Subcutaneous abdominal adipose tissue (tissue), 5 donors: ENCODE data around the gene TEX2.
"Not testable (repeated sequence)": the region's sequence is repeated elsewhere in the genome, so short reads cannot be mapped to it uniquely, and the experiment has no call there.

Source experiments
- H3K27ac ChIP-seq: one replicate; pipeline ENCODE4 v1.7.0; 2013; ENCODE audit warnings: low read depth, mild to moderate bottlenecking, inconsistent platforms, low read length, moderate library complexity
- H3K27me3 ChIP-seq, 5 donors: one replicate each; pipeline ENCODE4 v1.7.0; 2013; ENCODE audit warnings: low read length in 5 of 5, inconsistent platforms in 1 of 5; ENCODE audit not compliant: control insufficient read depth in 5 of 5, insufficient read depth in 4 of 5
- H3K36me3 ChIP-seq, 5 donors: one replicate each; pipeline ENCODE4 v1.7.0; 2013; ENCODE audit warnings: low read length in 5 of 5; ENCODE audit not compliant: control insufficient read depth in 5 of 5, insufficient read depth in 5 of 5
- H3K4me1 ChIP-seq, 5 donors: one replicate each; pipeline ENCODE4 v1.7.0; 2013; ENCODE audit warnings: low read length in 5 of 5, mild to moderate bottlenecking in 3 of 5, moderate library complexity in 1 of 5; ENCODE audit not compliant: control insufficient read depth in 5 of 5, insufficient read depth in 5 of 5
- H3K4me3 ChIP-seq, 5 donors: one replicate each; pipeline ENCODE4 v1.7.0; 2013; ENCODE audit warnings: low read length in 5 of 5, low read depth in 1 of 5
- H3K9ac ChIP-seq, 5 donors: one replicate each; pipeline ENCODE4 v1.7.0; 2013; ENCODE audit warnings: low read length in 5 of 5, mild to moderate bottlenecking in 4 of 5, moderate library complexity in 3 of 5
- H3K9me3 ChIP-seq, 5 donors: one replicate each; pipeline ENCODE4 v1.7.0; 2013; ENCODE audit warnings: low read length in 5 of 5; ENCODE audit not compliant: control insufficient read depth in 5 of 5
- donor health status: healthy.
- donor health status: healthy.
- donor health status: healthy.
- donor health status: healthy.
- donor health status: healthy.

Gene TEX2

GRCh38 chr17:64226132-64226531 is 36.9 kb downstream of the TEX2 start:
- H3K27me3 ChIP-seq = no peaks in the 10 kb centered on the region
- no peaks in the 10 kb centered on the region for H3K36me3 ChIP-seq
- H3K9me3 ChIP-seq = no peaks in the 10 kb centered on the region
- no peak overlapping the region for H3K9ac ChIP-seq
- no peak overlapping the region for H3K27ac ChIP-seq
- no peak overlapping the region for H3K4me3 ChIP-seq
- H3K4me1 ChIP-seq = peaks cover 0 to 18% (median 12%) of the 10 kb centered on the region in 5 donors

GRCh38 chr17:64225410-64225809 is 37.6 kb downstream of the TEX2 start:
- Histone ChIP-seq H3K9me3 (no peaks in the 10 kb centered on the region), H3K4me1 (peaks cover 0 to 12% (median 6%) of the 10 kb centered on the region in 5 donors), H3K4me3 (no peak overlapping the region), H3K9ac (no peak overlapping the region), H3K27me3 (no peaks in the 10 kb centered on the region), H3K27ac (no peak overlapping the region), H3K36me3 (no peaks in the 10 kb centered on the region)

GRCh38 chr17:64223931-64224629 is 39.0 kb downstream of the TEX2 start:
- H3K9ac ChIP-seq = no peak overlapping the region
- H3K4me1 ChIP-seq = peaks cover 0 to 6% (median 3%) of the 10 kb centered on the region in 5 donors
- no peak overlapping the region for H3K4me3 ChIP-seq
- no peak overlapping the region for H3K27ac ChIP-seq
- no peaks in the 10 kb centered on the region for H3K27me3 ChIP-seq
- H3K9me3 ChIP-seq = no peaks in the 10 kb centered on the region
- H3K36me3 ChIP-seq = no peaks in the 10 kb centered on the region

- Histone ChIP-seq H3K4me1 (peaks cover 0 to 6% (median 3%) of the 10 kb centered on the region in 5 donors), H3K36me3 (no peaks in the 10 kb centered on the region), H3K4me3 (no peak overlapping the region), H3K27me3 (no peaks in the 10 kb centered on the region), H3K27ac (no peak overlapping the region), H3K9me3 (no peaks in the 10 kb centered on the region), H3K9ac (no peak overlapping the region)
These were observed 39.8 kb downstream of the TEX2 start for GRCh38 chr17:64223283-64223682.

GRCh38 chr17:64221679-64222078 is 41.4 kb downstream of the TEX2 start:
- no peaks in the 10 kb centered on the region for H3K27me3 ChIP-seq
- no peak overlapping the region for H3K4me3 ChIP-seq
- peaks cover under 1 to 14% (median 4%) of the 10 kb centered on the region in 5 donors for H3K4me1 ChIP-seq
- no peak overlapping the region for H3K9ac ChIP-seq
- no peaks in the 10 kb centered on the region for H3K36me3 ChIP-seq
- no peak overlapping the region for H3K27ac ChIP-seq
- H3K9me3 ChIP-seq = no peaks in the 10 kb centered on the region

GRCh38 chr17:64220604-64221003 is 42.5 kb downstream of the TEX2 start:
- H3K4me3 ChIP-seq, H3K9me3 ChIP-seq, H3K27me3 ChIP-seq, H3K9ac ChIP-seq, H3K27ac ChIP-seq, H3K36me3 ChIP-seq: not testable (repeated sequence)
- peaks cover 5 to 23% (median 15%) of the 10 kb centered on the region in 5 donors for H3K4me1 ChIP-seq

GRCh38 chr17:64219571-64219970 is 43.5 kb downstream of the TEX2 start:
- Histone ChIP-seq H3K27ac (no peak overlapping the region), H3K9ac (no peak overlapping the region), H3K4me1 (peaks cover 5 to 23% (median 15%) of the 10 kb centered on the region in 5 donors), H3K27me3 (no peaks in the 10 kb centered on the region), H3K36me3 (no peaks in the 10 kb centered on the region), H3K9me3 (no peaks in the 10 kb centered on the region), H3K4me3 (no peak overlapping the region)

- H3K4me1 ChIP-seq = peaks cover 5 to 23% (median 15%) of the 10 kb centered on the region in 5 donors
- no peak overlapping the region for H3K27ac ChIP-seq
- H3K9ac ChIP-seq = no peak overlapping the region
These were observed 45.0 kb downstream of the TEX2 start for GRCh38 chr17:64218066-64218465.

GRCh38 chr17:64217249-64217691 is 45.8 kb downstream of the TEX2 start:
- H3K4me1 ChIP-seq = peaks cover 5 to 23% (median 15%) of the 10 kb centered on the region in 5 donors
- peaks cover 0 to 18% (median 17%) of the 10 kb centered on the region in 5 donors for H3K36me3 ChIP-seq
- no peak overlapping the region for H3K9ac ChIP-seq
- no peaks in the 10 kb centered on the region for H3K9me3 ChIP-seq
- no peaks in the 10 kb centered on the region for H3K27me3 ChIP-seq
- no peak overlapping the region for H3K27ac ChIP-seq
- no peak overlapping the region for H3K4me3 ChIP-seq

More at GRCh38 chr17:64218066-64218465, 45.0 kb downstream of the TEX2 start:
- peaks cover 0 to 11% (median 9%) of the 10 kb centered on the region in 5 donors for H3K36me3 ChIP-seq
- no peaks in the 10 kb centered on the region for H3K9me3 ChIP-seq
- H3K27me3 ChIP-seq = no peaks in the 10 kb centered on the region
- no peak overlapping the region for H3K4me3 ChIP-seq

- H3K27ac ChIP-seq = peak overlapping the region; percentile 17
- H3K4me3 ChIP-seq = no peak overlapping the region
- no peaks in the 10 kb centered on the region for H3K9me3 ChIP-seq
- H3K27me3 ChIP-seq = no peaks in the 10 kb centered on the region
- H3K9ac ChIP-seq = peak overlapping the region in 4 of 5 donors; percentile 28 to 53 (median 39)
- H3K36me3 ChIP-seq = peaks cover 3 to 23% (median 20%) of the 10 kb centered on the region in 5 donors
- H3K4me1 ChIP-seq = peaks cover 5 to 21% (median 15%) of the 10 kb centered on the region in 5 donors
These were observed 46.5 kb downstream of the TEX2 start for GRCh38 chr17:64216338-64217248.
